H9 (cell line): ENCODE data around the gene TUG1. TPM values are rescaled to one million over a fixed set of nuclear protein-coding genes. Genes with fewer than 3 reads are reported as not detected.

Experiments used
- DNase-seq: peaks from one replicate; pipeline ENCODE4 v3.0.0-alpha.2; 2017
- H2AFZ ChIP-seq: one replicate; pipeline ENCODE4 v1.6.1; 2013; ENCODE audit warnings: mild to moderate bottlenecking, low read length, control low read depth, moderate library complexity
- H2AK5ac ChIP-seq: 2 replicates; pipeline ENCODE4 v1.6.1; 2013; ENCODE audit warnings: low read length, control low read depth, mixed read lengths; ENCODE audit not compliant: insufficient read length
- H2BK120ac ChIP-seq: one replicate; pipeline ENCODE4 v1.6.1; 2013; ENCODE audit warnings: low read depth, mild to moderate bottlenecking, low read length, control low read depth, inconsistent platforms; ENCODE audit not compliant: poor library complexity, severe bottlenecking
- H2BK12ac ChIP-seq: 2 replicates; pipeline ENCODE4 v1.6.1; 2013; ENCODE audit warnings: low read length, control low read depth, mixed read lengths, low read depth; ENCODE audit not compliant: insufficient read length
- H2BK15ac ChIP-seq: 2 replicates; pipeline ENCODE4 v1.6.1; 2013; ENCODE audit warnings: low read depth, low read length, control low read depth
- H2BK20ac ChIP-seq: one replicate; pipeline ENCODE4 v1.6.1; 2013; ENCODE audit warnings: low read depth, mild to moderate bottlenecking, low read length, control low read depth, inconsistent platforms; ENCODE audit not compliant: poor library complexity, severe bottlenecking
- H2BK5ac ChIP-seq: 2 replicates; pipeline ENCODE4 v1.6.1; 2013; ENCODE audit warnings: low read length, control low read depth, mixed read lengths; ENCODE audit not compliant: insufficient read length
- H3K14ac ChIP-seq: 2 replicates; pipeline ENCODE4 v1.6.1; 2013; ENCODE audit warnings: low read length, control low read depth; ENCODE audit not compliant: insufficient read depth
- H3K18ac ChIP-seq: 2 replicates; pipeline ENCODE4 v1.6.1; 2013; ENCODE audit warnings: low read depth, mild to moderate bottlenecking, mixed read lengths, low read length, control low read depth; ENCODE audit not compliant: insufficient read length
- H3K23ac ChIP-seq: 2 replicates; pipeline ENCODE4 v1.6.1; 2013; ENCODE audit warnings: low read length, control low read depth, mixed read lengths, low read depth; ENCODE audit not compliant: insufficient read length
- H3K23me2 ChIP-seq: 2 replicates; pipeline ENCODE4 v1.6.1; 2013; ENCODE audit warnings: low read depth, mild to moderate bottlenecking, mixed read lengths, low read length, control low read depth; ENCODE audit not compliant: insufficient read length, poor library complexity, severe bottlenecking
- H3K27ac ChIP-seq: 2 replicates; pipeline ENCODE4 v1.5.1; 2013; ENCODE audit warnings: low read length, control low read depth, mixed read lengths, low read depth; ENCODE audit not compliant: insufficient read length
- H3K27me3 ChIP-seq: 2 replicates; pipeline ENCODE4 v1.6.1; 2013; ENCODE audit warnings: low read length, control low read depth, inconsistent platforms; ENCODE audit not compliant: insufficient read depth
- H3K4ac ChIP-seq: 2 replicates; pipeline ENCODE4 v1.6.1; 2013; ENCODE audit warnings: low read depth, mild to moderate bottlenecking, control low read depth, inconsistent platforms, low read length, moderate library complexity
- H3K4me1 ChIP-seq: 2 replicates; pipeline ENCODE4 v1.6.1; 2013; ENCODE audit warnings: low read length, control low read depth, inconsistent platforms; ENCODE audit not compliant: insufficient read depth
- H3K4me2 ChIP-seq: 2 replicates; pipeline ENCODE4 v1.6.1; 2013; ENCODE audit warnings: low read length, control low read depth, mixed read lengths; ENCODE audit not compliant: insufficient read length, insufficient read depth
- H3K56ac ChIP-seq: 2 replicates; pipeline ENCODE4 v1.6.1; 2013; ENCODE audit warnings: low read depth, mild to moderate bottlenecking, mixed read lengths, low read length, control low read depth; ENCODE audit not compliant: insufficient read length
- H3K79me1 ChIP-seq: 2 replicates; pipeline ENCODE4 v1.6.1; 2013; ENCODE audit warnings: low read depth, mild to moderate bottlenecking, moderate library complexity, low read length, control low read depth, inconsistent platforms; ENCODE audit not compliant: insufficient read depth, poor library complexity, severe bottlenecking
- H3K79me2 ChIP-seq: 2 replicates; pipeline ENCODE4 v1.6.1; 2013; ENCODE audit warnings: low read length, control low read depth, inconsistent platforms; ENCODE audit not compliant: insufficient read depth
- H3K9ac ChIP-seq: 2 replicates; pipeline ENCODE4 v1.6.1; 2013; ENCODE audit warnings: low read length, control low read depth, mixed read lengths; ENCODE audit not compliant: insufficient read length; ENCODE audit errors: extremely low read depth
- H3K9me3 ChIP-seq: one replicate; pipeline ENCODE4 v1.6.1; 2013; ENCODE audit warnings: low read depth, low read length, inconsistent platforms; ENCODE audit not compliant: control insufficient read depth
- H3T11ph ChIP-seq: one replicate; pipeline ENCODE4 v1.6.1; 2013; ENCODE audit warnings: mild to moderate bottlenecking, low read length, control low read depth, inconsistent platforms
- H4K20me1 ChIP-seq: one replicate; pipeline ENCODE4 v1.6.1; 2013; ENCODE audit not compliant: control insufficient read depth, insufficient read length, insufficient read depth
- H4K5ac ChIP-seq: 2 replicates; pipeline ENCODE4 v1.6.1; 2013; ENCODE audit warnings: low read depth, mild to moderate bottlenecking, mixed read lengths, low read length, control low read depth; ENCODE audit not compliant: insufficient read length
- H4K8ac ChIP-seq: replicated peaks from 2 replicates; pipeline ENCODE4 v1.6.1; 2013; ENCODE audit warnings: low read length, control low read depth, mixed read lengths, low read depth; ENCODE audit not compliant: insufficient read length
- H4K91ac ChIP-seq: 2 replicates; pipeline ENCODE4 v1.6.1; 2013; ENCODE audit warnings: low read depth, mild to moderate bottlenecking, moderate library complexity, mixed read lengths, low read length, control low read depth; ENCODE audit not compliant: insufficient read length
- H3K27ac Mint-ChIP-seq, 3 experiments: 2 replicates in 2 of 3; 3 replicates in 1 of 3; pipeline ENCODE4 v1.8.0; 2020 to 2021; ENCODE audit warnings: mixed read lengths in 3 of 3, mild to moderate bottlenecking in 1 of 3, moderate library complexity in 1 of 3
- H3K27me3 Mint-ChIP-seq: 2 replicates; pipeline ENCODE4 v1.8.0; 2021; ENCODE audit warnings: low read depth, mild to moderate bottlenecking, moderate library complexity, mixed read lengths
- H3K36me3 Mint-ChIP-seq, 3 experiments: 2 replicates in 2 of 3; 3 replicates in 1 of 3; pipeline ENCODE4 v1.8.0; 2020 to 2021; ENCODE audit warnings: low read depth in 3 of 3, mixed read lengths in 3 of 3; ENCODE audit not compliant: insufficient read depth in 1 of 3
- H3K4me1 Mint-ChIP-seq, 2 experiments: 2 replicates each; pipeline ENCODE4 v1.8.0; 2020; ENCODE audit warnings: mixed read lengths in 2 of 2
- H3K4me3 Mint-ChIP-seq, 2 experiments: 2 replicates in 1 of 2; 3 replicates in 1 of 2; pipeline ENCODE4 v1.8.0; 2020 to 2021; ENCODE audit warnings: mild to moderate bottlenecking in 2 of 2, mixed read lengths in 2 of 2, moderate library complexity in 1 of 2
- H3K9me3 Mint-ChIP-seq, 2 experiments: 2 replicates in 1 of 2; 3 replicates in 1 of 2; pipeline ENCODE4 v1.8.0; 2020; ENCODE audit warnings: mild to moderate bottlenecking in 2 of 2, mixed read lengths in 2 of 2, moderate library complexity in 1 of 2
- CTCF ChIP-seq: fragments of 200-600 bp; sonication (generic); conservative IDR thresholded peaks from 3 replicates; pipeline ENCODE4 v1.8.0; 2021; ENCODE audit warnings: antibody characterized with exemption, mild to moderate bottlenecking
- WGBS: extraction: QIAGEN DNeasy Blood & Tissue Kit; methylation state at CpG from one replicate; pipeline ENCODE4 v1.1.7; 2013; ENCODE audit warnings: missing lambda C conversion rate, low lambda C conversion rate, mixed read lengths; ENCODE audit not compliant: insufficient read length; ENCODE audit errors: extremely low coverage; 5-methylcytosine and 5-hydroxymethylcytosine counted together
- total RNA-seq: library from RNA; stranded (reverse); gene quantifications from 2 replicates; pipeline ENCODE4 v1.2.1, GENCODE V29; 2021

The TUG1 gene
- total RNA-seq, 1 experiment from 2014 or later = 99.6 TPM

- Histone ChIP-seq H3K27me3 (no peaks in the 10 kb centered on the region), H2AK5ac (no peak within 1 kb of the TSS), H2BK120ac (no peak within 1 kb of the TSS), H3K4me1 (no peaks in the 10 kb centered on the region), H3K27ac (peak within 1 kb of the TSS; percentile 18), H2BK5ac (no peak within 1 kb of the TSS), H4K8ac (no peak within 1 kb of the TSS), H3K79me1 (peaks cover under 1% of the 10 kb centered on the region), H3K23me2 (peaks cover 4% of the 10 kb centered on the region), H4K5ac (no peak within 1 kb of the TSS), H3K23ac (no peak within 1 kb of the TSS), H3K4me2 (peak within 1 kb of the TSS; percentile 90), H3K14ac (peak within 1 kb of the TSS; percentile 99), H3K9ac (peak within 1 kb of the TSS; percentile 92), H2BK20ac (no peak within 1 kb of the TSS), H4K91ac (no peak within 1 kb of the TSS), H3K18ac (peak within 1 kb of the TSS; percentile 99), H3K56ac (no peak within 1 kb of the TSS), H3T11ph (peak within 1 kb of the TSS; percentile 12), H3K79me2 (peaks cover 47% of the 10 kb centered on the region), H4K20me1 (no peaks in the 10 kb centered on the region), H2AFZ (no peak within 1 kb of the TSS), H3K9me3 (no peaks in the 10 kb centered on the region), H3K4ac (no peak within 1 kb of the TSS; the same call in 1 of the 2 replicates), H2BK12ac (no peak within 1 kb of the TSS), H2BK15ac (no peak within 1 kb of the TSS)
- peak within 1 kb of the TSS; percentile 90 to 98 (median 97); a peak in 6 of 7 replicates for H3K27ac Mint-ChIP-seq
- peaks cover 34 to 56% of the 10 kb centered on the region in 2 experiments for H3K4me1 Mint-ChIP-seq
- WGBS = no CpG with 5 or more reads among the region's 53 CpGs
- peak; percentile 86 for DNase-seq
- no peak for TF ChIP-seq CTCF
- peaks cover 51 to 59% (median 57%) of the 10 kb centered on the region in 3 experiments for H3K36me3 Mint-ChIP-seq
- peak within 1 kb of the TSS; percentile 87 to 92 for H3K4me3 Mint-ChIP-seq
- peaks cover 8% of the 10 kb centered on the region for H3K27me3 Mint-ChIP-seq
- H3K9me3 Mint-ChIP-seq = peaks cover 36 to 45% of the 10 kb centered on the region in 2 experiments
These were observed 796 bp upstream of the TUG1 start, which contains the start of gene MORC2 for GRCh38 chr22:30968015-30968923. Gene MORC2 (minus strand): TSS chr22:30968774. CDS start chr22:30967889, 885 bp downstream.
